Measurements from ENCODE around the gene USO1.
"Not testable (repeated sequence)": the region's sequence is repeated elsewhere in the genome, so short reads cannot be mapped to it uniquely, and the experiment has no call there.

USO1 gene

GRCh38 chr4:75724867-75725724, 719 bp downstream of the USO1 start:
- TF ChIP-seq POLR2A (IDR thresholded peaks at IDR 0.05; ENCODE audit: low read length) (peak; percentile 51), GATA1 (IDR thresholded peaks at IDR 0.05; ENCODE audit: low read depth, low read length) (no peak)
- peak; percentile 85 for DNase-seq

- DNase-seq: not testable (repeated sequence)
Measured at GRCh38 chr4:75725942-75726538, 1.7 kb downstream of the USO1 start.

- peak in 1 of 2 experiments; percentile 37 for DNase-seq
- TF ChIP-seq POLR2A (IDR thresholded peaks at IDR 0.05; ENCODE audit: low read length) (no peak), GATA1 (IDR thresholded peaks at IDR 0.05; ENCODE audit: low read depth, low read length) (no peak)
Measured at GRCh38 chr4:75726577-75726976, 2.2 kb downstream of the USO1 start.

GRCh38 chr4:75727073-75727472, 2.7 kb downstream of the USO1 start:
- TF ChIP-seq POLR2A (IDR thresholded peaks at IDR 0.05; ENCODE audit: low read length): no peak
- TF ChIP-seq GATA1 (IDR thresholded peaks at IDR 0.05; ENCODE audit: low read depth, low read length): no peak
- DNase-seq: no peak

- no peak for DNase-seq
- TF ChIP-seq POLR2A (IDR thresholded peaks at IDR 0.05; ENCODE audit: low read length): no peak
- no peak for TF ChIP-seq GATA1 (IDR thresholded peaks at IDR 0.05; ENCODE audit: low read depth, low read length)
Measured at GRCh38 chr4:75729836-75730235, 5.5 kb downstream of the USO1 start.

- DNase-seq: no peak
- TF ChIP-seq GATA1 (IDR thresholded peaks at IDR 0.05; ENCODE audit: low read depth, low read length): no peak
Measured at GRCh38 chr4:75733369-75733768, 9.0 kb downstream of the USO1 start.

- DNase-seq: no peak
- TF ChIP-seq GATA1 (IDR thresholded peaks at IDR 0.05; ENCODE audit: low read depth, low read length) (no peak), POLR2A (IDR thresholded peaks at IDR 0.05; ENCODE audit: low read length) (no peak)
Measured at GRCh38 chr4:75735525-75735924, 11.1 kb downstream of the USO1 start.

GRCh38 chr4:75736862-75737261, 12.5 kb downstream of the USO1 start:
- DNase-seq: no peak

GRCh38 chr4:75737398-75737797, 13.0 kb downstream of the USO1 start:
- no peak for TF ChIP-seq GATA1 (IDR thresholded peaks at IDR 0.05; ENCODE audit: low read depth, low read length)
- TF ChIP-seq POLR2A (IDR thresholded peaks at IDR 0.05; ENCODE audit: low read length): no peak
- no peak for DNase-seq

More at GRCh38 chr4:75736862-75737261, 12.5 kb downstream of the USO1 start:
- TF ChIP-seq POLR2A (IDR thresholded peaks at IDR 0.05; ENCODE audit: low read length) (no peak), GATA1 (IDR thresholded peaks at IDR 0.05; ENCODE audit: low read depth, low read length) (no peak)

- no peak for TF ChIP-seq POLR2A (IDR thresholded peaks at IDR 0.05; ENCODE audit: low read length)
- TF ChIP-seq GATA1 (IDR thresholded peaks at IDR 0.05; ENCODE audit: low read depth, low read length): no peak
Measured at GRCh38 chr4:75741027-75741426, 16.6 kb downstream of the USO1 start.

GRCh38 chr4:75742451-75742850, 18.1 kb downstream of the USO1 start:
- TF ChIP-seq POLR2A (IDR thresholded peaks at IDR 0.05; ENCODE audit: low read length) (no peak), GATA1 (IDR thresholded peaks at IDR 0.05; ENCODE audit: low read depth, low read length) (no peak)
- DNase-seq: no peak

More at GRCh38 chr4:75741027-75741426, 16.6 kb downstream of the USO1 start:
- DNase-seq: peak in 1 of 2 experiments; percentile 41

- peak; percentile 54 to 77 for DNase-seq
- no peak for TF ChIP-seq POLR2A (IDR thresholded peaks at IDR 0.05; ENCODE audit: low read length)
- no peak for TF ChIP-seq GATA1 (IDR thresholded peaks at IDR 0.05; ENCODE audit: low read depth, low read length)
Measured at GRCh38 chr4:75745161-75745560, 20.8 kb downstream of the USO1 start.

- peak; percentile 42 to 70 for DNase-seq
- no peak for TF ChIP-seq POLR2A (IDR thresholded peaks at IDR 0.05; ENCODE audit: low read length)
- no peak for TF ChIP-seq GATA1 (IDR thresholded peaks at IDR 0.05; ENCODE audit: low read depth, low read length)
Measured at GRCh38 chr4:75745721-75746199, 21.4 kb downstream of the USO1 start.

GRCh38 chr4:75752637-75753036, 28.3 kb downstream of the USO1 start:
- DNase-seq: no peak
- TF ChIP-seq POLR2A (IDR thresholded peaks at IDR 0.05; ENCODE audit: low read length) (no peak), GATA1 (IDR thresholded peaks at IDR 0.05; ENCODE audit: low read depth, low read length) (no peak)

- no peak for TF ChIP-seq GATA1 (IDR thresholded peaks at IDR 0.05; ENCODE audit: low read depth, low read length)
- no peak for TF ChIP-seq POLR2A (IDR thresholded peaks at IDR 0.05; ENCODE audit: low read length)
- DNase-seq: no peak
Measured at GRCh38 chr4:75769036-75769435, 44.7 kb downstream of the USO1 start.
